ENCODE measurements around the gene CCDC88C.
"Not testable (repeated sequence)": the region's sequence is repeated elsewhere in the genome, so short reads cannot be mapped to it uniquely, and the experiment has no call there.

CCDC88C gene

GRCh38 chr14:91229743-91230200 lies 187.8 kb downstream of the CCDC88C start:
- DNase-seq (ENCODE audit: low read depth in 1 of 2, low spot score in 1 of 2) = no peak

DNA sequence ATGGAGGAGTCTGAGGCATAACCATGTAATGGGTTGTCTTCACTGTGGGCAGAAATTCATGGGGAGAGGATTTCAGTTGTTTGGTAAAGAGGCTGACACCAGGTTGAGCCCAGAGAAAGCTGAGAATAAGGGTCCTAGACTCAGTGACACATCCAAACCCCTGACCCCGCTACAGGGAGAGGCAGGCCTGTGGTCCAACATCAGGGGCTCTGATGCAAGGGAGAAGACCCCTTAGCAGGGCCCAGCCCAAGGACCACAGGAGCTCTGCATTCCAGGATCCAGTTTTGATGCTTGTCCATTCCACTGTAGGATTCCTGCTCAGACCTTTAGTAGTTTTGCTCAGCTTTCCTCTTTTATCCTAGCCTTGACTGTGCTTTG lies 188.6 kb downstream of the CCDC88C start:
- no peak for DNase-seq (ENCODE audit: low read depth in 1 of 2, low spot score in 1 of 2)

DNA sequence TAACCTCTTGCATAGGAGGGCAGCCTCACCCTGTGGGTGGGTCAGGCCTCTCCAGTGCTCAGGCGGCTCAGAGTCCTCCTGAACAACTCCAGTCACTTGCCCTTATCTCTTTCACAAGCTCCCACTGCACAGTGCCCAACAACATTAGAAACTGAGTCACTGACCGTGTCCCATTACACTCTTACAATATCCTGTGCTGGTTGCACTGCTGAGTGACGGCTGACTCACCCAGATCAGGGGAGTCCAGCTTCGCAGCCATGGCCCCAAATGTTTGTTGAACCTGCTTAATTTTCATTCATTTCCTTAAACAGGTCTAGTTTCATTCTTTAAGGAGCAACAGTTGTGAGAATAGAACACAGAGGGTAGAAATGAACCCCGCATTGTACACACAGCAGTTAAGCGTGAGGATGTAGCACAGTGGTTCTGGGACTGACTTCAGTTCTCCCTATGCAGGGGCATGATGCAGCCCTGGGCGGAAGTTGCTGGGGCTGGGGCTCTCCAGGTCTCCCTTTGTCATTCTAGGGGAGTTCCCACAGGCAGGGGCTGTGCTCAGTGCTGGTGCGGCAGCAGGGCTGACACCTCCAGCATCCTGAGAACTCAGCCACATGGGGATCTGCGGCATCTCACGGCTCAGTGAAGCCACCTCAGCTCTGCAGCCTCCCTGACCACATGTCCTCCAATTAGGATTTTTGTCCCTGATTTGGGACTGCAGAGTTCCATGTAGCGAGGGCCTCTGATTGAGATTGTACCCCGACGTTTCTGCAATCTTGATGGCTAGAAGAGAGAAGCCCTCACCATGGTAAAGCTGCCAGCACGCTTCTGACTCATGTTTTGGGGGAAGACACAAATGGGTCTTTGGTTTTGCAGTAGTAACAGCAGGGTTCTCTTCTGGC lies 189.3 kb downstream of the CCDC88C start:
- DNase-seq (ENCODE audit: low read depth in 1 of 2, low spot score in 1 of 2) = peak; percentile 40 to 75

- DNase-seq (ENCODE audit: low read depth in 1 of 2, low spot score in 1 of 2) = no peak
Measured at GRCh38 chr14:91227183-91227628, 190.4 kb downstream of the CCDC88C start.

GRCh38 chr14:91226360-91226759 lies 191.3 kb downstream of the CCDC88C start:
- DNase-seq (ENCODE audit: low read depth in 1 of 2, low spot score in 1 of 2) = not testable (repeated sequence)

DNA sequence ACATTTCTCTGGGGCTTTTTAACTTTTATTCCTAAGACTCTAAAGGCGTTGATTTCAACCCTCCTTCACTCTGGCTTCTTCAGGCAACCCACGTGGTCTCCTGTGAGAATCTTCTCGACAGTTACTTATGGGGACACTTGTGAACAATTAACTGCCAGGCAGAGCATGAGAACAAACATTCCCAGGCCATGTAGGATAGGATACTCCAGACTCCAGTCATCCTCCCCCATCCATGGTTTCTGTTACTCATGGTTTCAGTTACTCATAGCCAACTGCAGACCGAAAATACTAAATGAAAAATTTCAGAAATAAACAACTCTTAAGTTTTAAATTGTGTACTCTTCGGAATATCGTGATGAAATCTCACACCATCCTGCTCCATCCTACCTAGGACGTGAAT lies 192.6 kb downstream of the CCDC88C start:
- no peak for DNase-seq (ENCODE audit: low read depth in 1 of 2, low spot score in 1 of 2)

- DNase-seq (ENCODE audit: low read depth in 1 of 2, low spot score in 1 of 2) = no peak
Measured at GRCh38 chr14:91223028-91223783, 194.4 kb downstream of the CCDC88C start.

All from activated T-helper 1 cell treated with anti-CD3 and anti-CD28 coated beads, Interleukin-2, amount 50 U/mL, for 16 hours (primary cell).